Peyer's patch (tissue), 4 donors: Measurements from ENCODE around the gene ZNF492.
"Not testable (repeated sequence)": the region's sequence is repeated elsewhere in the genome, so short reads cannot be mapped to it uniquely, and the experiment has no call there.

ENCODE experiments used
- POLR2A ChIP-seq, 2 donors: fragments of 450-650 bp; IDR thresholded peaks; one replicate each; pipeline ENCODE4 v1.5.1; 2017; ENCODE audit warnings: antibody characterized with exemption in 2 of 2, mild to moderate bottlenecking in 2 of 2, moderate library complexity in 2 of 2
- TF ChIP-seq, protein P1 (sequence below), 6 experiments: fragments of 450-650 bp in 4 of 6; fragments of 200-600 bp in 2 of 6; sonication (generic) in 1 of 6; IDR thresholded peaks; one replicate each; pipeline ENCODE4 v1.5.1; 2017 to 2019; ENCODE audit warnings: antibody characterized with exemption in 6 of 6, mild to moderate bottlenecking in 3 of 6, moderate library complexity in 1 of 6

DNA sequence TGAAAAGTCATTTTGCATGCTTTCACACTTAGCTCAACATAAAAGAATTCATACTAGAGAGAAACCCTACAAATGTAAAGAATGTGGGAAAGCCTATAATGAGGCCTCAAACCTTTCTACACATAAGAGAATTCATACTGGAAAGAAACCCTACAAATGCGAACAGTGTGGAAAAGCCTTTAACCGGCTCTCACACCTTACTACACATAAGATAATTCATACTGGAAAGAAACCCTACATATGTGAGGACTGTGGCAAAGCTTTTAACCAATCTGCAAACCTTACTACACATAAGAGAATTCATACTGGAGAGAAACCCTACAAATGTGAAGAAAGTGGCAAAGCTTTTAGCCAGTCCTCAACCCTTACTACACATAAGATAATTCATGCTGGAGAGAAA, 51.4 kb downstream of the ZNF492 start:
- TF ChIP-seq, protein P1, sequence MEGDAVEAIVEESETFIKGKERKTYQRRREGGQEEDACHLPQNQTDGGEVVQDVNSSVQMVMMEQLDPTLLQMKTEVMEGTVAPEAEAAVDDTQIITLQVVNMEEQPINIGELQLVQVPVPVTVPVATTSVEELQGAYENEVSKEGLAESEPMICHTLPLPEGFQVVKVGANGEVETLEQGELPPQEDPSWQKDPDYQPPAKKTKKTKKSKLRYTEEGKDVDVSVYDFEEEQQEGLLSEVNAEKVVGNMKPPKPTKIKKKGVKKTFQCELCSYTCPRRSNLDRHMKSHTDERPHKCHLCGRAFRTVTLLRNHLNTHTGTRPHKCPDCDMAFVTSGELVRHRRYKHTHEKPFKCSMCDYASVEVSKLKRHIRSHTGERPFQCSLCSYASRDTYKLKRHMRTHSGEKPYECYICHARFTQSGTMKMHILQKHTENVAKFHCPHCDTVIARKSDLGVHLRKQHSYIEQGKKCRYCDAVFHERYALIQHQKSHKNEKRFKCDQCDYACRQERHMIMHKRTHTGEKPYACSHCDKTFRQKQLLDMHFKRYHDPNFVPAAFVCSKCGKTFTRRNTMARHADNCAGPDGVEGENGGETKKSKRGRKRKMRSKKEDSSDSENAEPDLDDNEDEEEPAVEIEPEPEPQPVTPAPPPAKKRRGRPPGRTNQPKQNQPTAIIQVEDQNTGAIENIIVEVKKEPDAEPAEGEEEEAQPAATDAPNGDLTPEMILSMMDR (IDR thresholded peaks at IDR 0.05), result not testable (repeated sequence)
- not testable (repeated sequence) for TF ChIP-seq POLR2A (IDR thresholded peaks at IDR 0.05)
